Endodermal cell (in vitro differentiated cells): ENCODE results near the gene MCTP1. TPM values are rescaled to one million over a fixed set of nuclear protein-coding genes. Genes with fewer than 3 reads are reported as not detected.
A peak's percentile ranks its signal among the peaks of the same experiment; 100 is the strongest.

Source experiments
- DNase-seq: peaks from one replicate; pipeline ENCODE4 v3.0.0-alpha.2; 2017
- H3K27ac ChIP-seq: 2 replicates; pipeline ENCODE4 v1.5.1; 2013; ENCODE audit warnings: mild to moderate bottlenecking, low read depth, low read length, moderate library complexity
- H3K27me3 ChIP-seq: 2 replicates; pipeline ENCODE4 v1.6.1; 2013; ENCODE audit warnings: mild to moderate bottlenecking, low read length, moderate library complexity; ENCODE audit not compliant: insufficient read depth, control insufficient read depth, poor library complexity, severe bottlenecking
- H3K36me3 ChIP-seq: 2 replicates; pipeline ENCODE4 v1.7.0; 2013; ENCODE audit warnings: mild to moderate bottlenecking, low read length, moderate library complexity; ENCODE audit not compliant: control insufficient read depth, insufficient read depth
- H3K4me1 ChIP-seq: one replicate; pipeline ENCODE4 v1.7.0; 2013; ENCODE audit warnings: low read length; ENCODE audit not compliant: control insufficient read depth, insufficient read depth
- H3K4me3 ChIP-seq: 2 replicates; pipeline ENCODE4 v1.5.1; 2013; ENCODE audit warnings: mild to moderate bottlenecking, low read length, moderate library complexity
- H3K9ac ChIP-seq: 2 replicates; pipeline ENCODE4 v1.6.1; 2013; ENCODE audit warnings: mild to moderate bottlenecking, low read length, moderate library complexity; ENCODE audit not compliant: poor library complexity, severe bottlenecking; ENCODE audit errors: extremely low read depth
- H3K9me3 ChIP-seq: 2 replicates; pipeline ENCODE4 v1.6.1; 2013; ENCODE audit warnings: mild to moderate bottlenecking, low read length, moderate library complexity; ENCODE audit not compliant: control insufficient read depth
- H3K27ac Mint-ChIP-seq: 2 replicates; pipeline ENCODE4 v1.8.0; 2020; ENCODE audit warnings: mixed read lengths
- H3K27me3 Mint-ChIP-seq: 2 replicates; pipeline ENCODE4 v1.8.0; 2021; ENCODE audit warnings: mild to moderate bottlenecking, mixed read lengths; ENCODE audit not compliant: insufficient read depth
- H3K36me3 Mint-ChIP-seq: 2 replicates; pipeline ENCODE4 v1.8.0; 2020; ENCODE audit warnings: low read depth, mixed read lengths
- H3K4me1 Mint-ChIP-seq: 2 replicates; pipeline ENCODE4 v1.8.0; 2020; ENCODE audit warnings: mixed read lengths
- H3K4me3 Mint-ChIP-seq: 2 replicates; pipeline ENCODE4 v1.8.0; 2020; ENCODE audit warnings: mild to moderate bottlenecking, moderate library complexity, mixed read lengths
- H3K9me3 Mint-ChIP-seq: 2 replicates; pipeline ENCODE4 v1.8.0; 2020; ENCODE audit warnings: mild to moderate bottlenecking, mixed read lengths
- WGBS, 2 experiments: methylation state at CpG; one replicate each; pipeline versions ENCODE4 v1.1.5 to v1.1.7; 2013; ENCODE audit warnings: missing lambda C conversion rate in 2 of 2, mixed read lengths in 1 of 2; ENCODE audit not compliant: insufficient coverage in 1 of 2, insufficient read length in 1 of 2; 5-methylcytosine and 5-hydroxymethylcytosine counted together
- total RNA-seq, 2 donors: library from RNA; stranded (reverse); fragmentation: NEBNext Ultra II Directional in 1 of 2; extraction: Animal tissue kit (Norgen Biotek cat#: 25700) in 1 of 2; gene quantifications; 2 replicates in 1 of 2; 3 replicates in 1 of 2; pipeline ENCODE4 v1.2.1, GENCODE V29; 2021
- TF ChIP-seq, protein P1 (sequence below): fragments of 200-600 bp; sonication (generic); conservative IDR thresholded peaks from 2 replicates; pipeline ENCODE4 v1.5.0; 2021; ENCODE audit warnings: antibody characterized with exemption, mild to moderate bottlenecking

MCTP1 gene
- total RNA-seq, 2 donors from 2014 or later: 0.71 to 3.7 TPM

DNA sequence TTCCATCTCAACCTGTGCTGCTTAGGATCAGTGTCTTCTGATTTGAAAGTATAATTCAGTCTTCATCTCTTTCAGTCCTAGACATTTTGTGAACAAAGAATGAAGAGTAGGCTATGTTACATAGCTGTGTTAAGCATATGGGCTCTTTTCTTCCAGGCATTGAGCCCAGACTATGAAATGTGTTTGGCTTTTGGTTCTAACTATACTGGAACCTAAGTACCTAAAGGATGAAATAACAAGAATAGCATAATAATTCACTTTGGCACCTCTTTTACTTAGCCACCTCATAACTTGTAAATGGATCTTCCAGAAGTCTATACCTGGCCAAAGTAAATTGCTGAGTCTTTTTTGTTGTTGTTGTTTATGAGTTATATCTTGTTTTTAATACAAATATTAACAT is 595.0 kb downstream of the MCTP1 start:
- Mint-ChIP-seq H3K4me1 (peaks cover 12% of the 10 kb centered on the region), H3K27ac (no peak overlapping the region), H3K36me3 (peaks cover 28% of the 10 kb centered on the region), H3K9me3 (no peaks in the 10 kb centered on the region), H3K27me3 (no peaks in the 10 kb centered on the region), H3K4me3 (no peak overlapping the region)
- Histone ChIP-seq H3K9ac (no peak overlapping the region), H3K27me3 (no peaks in the 10 kb centered on the region), H3K36me3 (peaks cover 59% of the 10 kb centered on the region), H3K27ac (peak overlapping the region; percentile 56), H3K9me3 (no peaks in the 10 kb centered on the region), H3K4me1 (no peaks in the 10 kb centered on the region), H3K4me3 (no peak overlapping the region)
- DNase-seq: no peak
- TF ChIP-seq, protein P1, sequence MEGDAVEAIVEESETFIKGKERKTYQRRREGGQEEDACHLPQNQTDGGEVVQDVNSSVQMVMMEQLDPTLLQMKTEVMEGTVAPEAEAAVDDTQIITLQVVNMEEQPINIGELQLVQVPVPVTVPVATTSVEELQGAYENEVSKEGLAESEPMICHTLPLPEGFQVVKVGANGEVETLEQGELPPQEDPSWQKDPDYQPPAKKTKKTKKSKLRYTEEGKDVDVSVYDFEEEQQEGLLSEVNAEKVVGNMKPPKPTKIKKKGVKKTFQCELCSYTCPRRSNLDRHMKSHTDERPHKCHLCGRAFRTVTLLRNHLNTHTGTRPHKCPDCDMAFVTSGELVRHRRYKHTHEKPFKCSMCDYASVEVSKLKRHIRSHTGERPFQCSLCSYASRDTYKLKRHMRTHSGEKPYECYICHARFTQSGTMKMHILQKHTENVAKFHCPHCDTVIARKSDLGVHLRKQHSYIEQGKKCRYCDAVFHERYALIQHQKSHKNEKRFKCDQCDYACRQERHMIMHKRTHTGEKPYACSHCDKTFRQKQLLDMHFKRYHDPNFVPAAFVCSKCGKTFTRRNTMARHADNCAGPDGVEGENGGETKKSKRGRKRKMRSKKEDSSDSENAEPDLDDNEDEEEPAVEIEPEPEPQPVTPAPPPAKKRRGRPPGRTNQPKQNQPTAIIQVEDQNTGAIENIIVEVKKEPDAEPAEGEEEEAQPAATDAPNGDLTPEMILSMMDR: no peak

DNA sequence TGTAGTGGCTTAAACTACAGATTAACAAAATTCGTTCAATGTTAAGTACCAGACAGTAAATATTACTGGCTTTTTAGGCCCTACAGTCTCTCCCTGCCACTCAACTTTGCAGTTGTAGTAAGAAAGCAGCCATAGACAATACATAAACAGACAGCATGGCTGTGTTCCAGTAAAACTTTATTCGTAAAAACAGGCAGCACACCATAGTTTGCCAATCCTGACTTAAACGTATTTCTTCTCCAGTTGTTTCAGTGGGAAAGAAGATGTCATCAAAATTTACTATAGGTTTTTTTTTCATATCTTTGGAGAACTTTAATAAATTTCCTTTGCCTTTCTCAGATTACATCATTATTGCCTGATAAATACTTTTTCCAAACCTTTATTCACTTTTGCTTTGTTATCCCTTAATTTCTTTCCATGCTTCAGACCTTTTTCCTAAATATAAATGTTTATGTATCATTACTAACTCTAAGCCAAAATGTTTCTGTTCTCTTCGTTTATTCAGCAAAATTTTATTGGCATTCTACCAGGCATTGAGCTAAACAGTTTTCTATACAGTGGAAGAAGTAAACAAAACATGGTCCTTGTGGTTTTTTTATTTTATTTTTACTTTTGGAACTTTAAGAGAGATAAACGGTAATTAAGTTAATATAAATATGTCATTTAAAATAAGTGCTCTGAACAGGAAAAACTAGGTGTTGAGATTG is 601.9 kb downstream of the MCTP1 start:
- H3K36me3 ChIP-seq: peaks cover 48% of the 10 kb centered on the region
- Mint-ChIP-seq H3K9me3 (no peaks in the 10 kb centered on the region), H3K27ac (no peak overlapping the region), H3K36me3 (peaks cover 51% of the 10 kb centered on the region), H3K4me1 (peaks cover 4% of the 10 kb centered on the region), H3K4me3 (no peak overlapping the region), H3K27me3 (no peaks in the 10 kb centered on the region)
- H3K9me3 ChIP-seq: no peaks in the 10 kb centered on the region
- no peaks in the 10 kb centered on the region for H3K27me3 ChIP-seq
- WGBS, 2 experiments: 80 to 95% methylated on average over 2 to 5 of the region's 5 CpGs
- TF ChIP-seq, protein P1: no peak
- no peak overlapping the region for H3K27ac ChIP-seq
- no peak overlapping the region for H3K9ac ChIP-seq
- no peak overlapping the region for H3K4me3 ChIP-seq
- no peak for DNase-seq
- no peaks in the 10 kb centered on the region for H3K4me1 ChIP-seq

GRCh38 chr5:94675965-94676618 is 608.8 kb downstream of the MCTP1 start:
- no peaks in the 10 kb centered on the region for H3K9me3 Mint-ChIP-seq
- 87 to 91% methylated on average over 4 of the region's 4 CpGs for WGBS, 2 experiments
- no peaks in the 10 kb centered on the region for H3K27me3 Mint-ChIP-seq
- peaks cover 20% of the 10 kb centered on the region for H3K36me3 Mint-ChIP-seq
- TF ChIP-seq, protein P1: no peak
- H3K36me3 ChIP-seq: peaks cover 36% of the 10 kb centered on the region
- no peak overlapping the region for H3K27ac ChIP-seq
- peak; percentile 61 for DNase-seq
- no peaks in the 10 kb centered on the region for H3K27me3 ChIP-seq
- no peaks in the 10 kb centered on the region for H3K4me1 ChIP-seq
- no peak overlapping the region for H3K4me3 ChIP-seq
- H3K4me3 Mint-ChIP-seq: no peak overlapping the region
- H3K27ac Mint-ChIP-seq: no peak overlapping the region
- H3K4me1 Mint-ChIP-seq: peaks cover 5% of the 10 kb centered on the region
- H3K9ac ChIP-seq: no peak overlapping the region
- H3K9me3 ChIP-seq: no peaks in the 10 kb centered on the region
